Right lung (tissue), 5 donors: ENCODE measurements around the gene MYB. TPM values are rescaled to one million over a fixed set of nuclear protein-coding genes. Genes with fewer than 3 reads are reported as not detected.
"Not testable (repeated sequence)": the region's sequence is repeated elsewhere in the genome, so short reads cannot be mapped to it uniquely, and the experiment has no call there.

ENCODE experiments used
- DNase-seq, 2 donors: peaks; one replicate each; pipeline ENCODE4 v3.0.0-alpha.2; 2013
- polyA plus RNA-seq, 5 donors: library from polyadenylated mRNA; unstranded; fragments of 120-200 nt; gene quantifications; one replicate each; pipeline versions ENCODE4 v1.2.1 to v1.2.3, GENCODE V29; 2013; ENCODE audit warnings: inconsistent platforms in 1 of 5, low replicate concordance in 1 of 5; ENCODE audit not compliant: insufficient read length in 5 of 5, insufficient read depth in 1 of 5

Gene MYB
- polyA plus RNA-seq, 5 donors, result 3.1 to 5.9 (median 5.0) TPM

DNA sequence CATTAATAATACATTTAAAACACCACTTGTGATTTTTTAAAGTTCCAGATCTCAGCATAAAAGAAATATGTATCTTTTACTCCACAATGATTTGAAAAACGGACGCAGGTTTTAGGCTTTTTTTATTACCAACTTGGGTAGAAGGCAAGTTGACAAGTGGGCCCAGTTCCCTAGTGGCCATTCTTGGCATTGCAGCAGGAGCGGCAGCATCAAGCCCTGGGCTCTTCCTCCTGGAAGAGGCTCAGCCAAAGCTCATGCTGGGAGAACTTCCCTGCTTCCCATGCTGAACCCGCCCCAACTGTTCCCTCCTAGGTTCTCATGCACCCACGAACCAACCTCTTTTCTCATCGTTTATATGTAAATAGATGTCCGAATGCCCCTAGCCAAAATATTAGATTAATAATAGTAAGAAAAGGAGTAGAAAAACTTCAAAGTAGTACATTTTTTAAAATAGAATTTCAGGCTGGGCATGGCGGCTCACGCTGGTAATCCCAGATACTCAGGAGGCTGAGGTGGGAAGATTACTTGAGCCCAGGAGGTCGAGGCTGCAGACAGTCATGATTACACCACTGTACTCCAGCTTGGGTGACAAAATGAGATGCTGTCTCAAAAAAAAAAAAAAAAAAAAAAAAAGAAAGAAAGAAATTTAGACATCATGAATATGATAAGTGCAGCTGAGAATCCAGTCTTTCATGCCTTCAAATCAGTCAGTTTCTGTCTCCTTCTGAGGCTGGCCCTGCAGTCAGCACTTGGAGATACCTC is 18.2 kb upstream of the MYB start:
- no peak for DNase-seq

DNA sequence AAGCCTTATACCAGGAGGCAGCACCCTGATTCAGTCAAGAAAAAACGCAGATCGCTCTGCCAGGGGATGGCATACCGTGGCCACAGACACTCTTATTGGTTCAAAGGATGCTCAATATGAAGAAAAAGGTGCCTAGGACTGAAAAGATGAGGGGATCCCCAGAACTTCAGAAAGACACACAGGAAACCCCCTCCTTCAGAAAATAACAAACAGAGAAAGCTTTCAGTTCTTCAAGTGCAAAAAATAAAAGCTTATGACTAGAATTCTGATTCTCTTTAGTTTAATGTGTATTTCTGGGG is 17.7 kb upstream of the MYB start:
- DNase-seq, result no peak

DNA sequence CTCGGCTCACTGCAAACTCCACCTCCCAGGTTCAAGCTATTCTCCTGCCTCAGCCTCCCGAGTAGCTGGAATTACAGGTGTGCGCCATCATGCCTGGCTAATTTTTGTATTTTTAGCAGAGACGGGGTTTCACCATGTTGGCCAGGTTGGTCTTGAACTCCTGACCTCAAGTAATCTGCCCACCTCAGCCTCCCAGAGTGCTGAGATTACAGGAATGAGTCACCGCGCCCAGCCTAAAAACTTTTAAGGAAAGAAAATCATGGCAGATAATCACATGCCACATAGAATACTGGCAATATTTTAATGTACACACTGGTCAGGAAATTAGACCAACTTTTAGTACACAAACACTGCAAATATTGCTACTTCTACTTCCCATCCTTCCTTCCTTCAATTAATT is 16.7 kb upstream of the MYB start:
- DNase-seq, result not testable (repeated sequence)

DNA sequence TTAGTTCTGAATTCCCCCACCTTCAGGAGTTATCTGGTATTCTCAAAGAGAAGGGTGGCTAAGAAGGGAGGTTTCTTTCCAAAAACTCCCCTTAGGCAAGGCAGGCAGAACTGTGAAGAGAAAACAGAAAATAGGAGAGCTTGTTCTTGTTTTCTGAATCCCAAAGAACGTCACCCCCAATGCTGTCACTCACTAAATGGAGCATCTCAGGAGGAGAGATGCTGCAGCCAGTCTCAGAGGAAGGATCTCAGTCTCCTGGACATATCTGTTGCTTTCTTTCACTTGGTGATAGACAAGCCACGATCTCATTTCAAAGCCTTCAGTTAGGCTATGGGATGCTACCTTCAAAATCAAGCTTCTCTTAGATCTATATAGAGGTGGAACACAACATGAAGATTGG is 16.1 kb upstream of the MYB start:
- no peak for DNase-seq

DNA sequence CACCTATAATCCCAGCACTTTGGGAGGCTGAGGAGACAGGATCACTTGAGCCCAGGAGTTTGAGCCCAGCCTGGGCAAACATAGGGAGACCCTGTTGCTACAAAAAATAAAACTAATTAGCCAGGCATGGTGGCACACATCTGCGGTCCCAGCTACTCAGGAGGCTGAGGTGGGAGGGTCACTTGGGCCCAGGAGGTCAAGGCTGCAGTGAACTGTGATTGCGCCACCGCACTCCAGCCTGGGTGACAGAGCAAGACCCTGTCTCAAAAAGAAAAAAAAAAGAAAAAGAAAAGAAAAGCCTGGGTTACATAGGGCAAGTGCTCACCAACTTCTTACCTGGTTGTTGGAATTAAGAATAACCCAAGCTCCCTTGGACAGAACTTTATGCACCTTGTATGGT is 14.6 kb upstream of the MYB start:
- DNase-seq, result no peak

DNA sequence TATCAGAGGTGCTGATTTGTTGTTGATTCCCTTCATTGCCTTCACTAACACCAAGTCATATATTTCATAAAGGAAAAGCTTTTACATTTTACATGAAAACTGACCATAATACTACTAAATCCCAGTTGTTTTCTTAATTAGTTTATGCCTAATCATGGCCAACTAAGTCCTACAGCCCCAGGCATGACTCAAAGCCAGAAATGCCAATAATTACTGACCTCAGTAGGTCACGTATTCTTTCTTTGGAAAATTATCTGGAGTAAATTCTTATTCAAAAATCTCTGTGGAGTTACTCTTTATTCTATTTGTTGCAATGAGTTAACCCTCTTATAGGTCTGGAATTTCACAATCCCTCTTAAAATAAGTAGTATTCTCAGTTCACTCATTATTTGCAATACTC is 13.5 kb upstream of the MYB start:
- DNase-seq, result no peak

DNA sequence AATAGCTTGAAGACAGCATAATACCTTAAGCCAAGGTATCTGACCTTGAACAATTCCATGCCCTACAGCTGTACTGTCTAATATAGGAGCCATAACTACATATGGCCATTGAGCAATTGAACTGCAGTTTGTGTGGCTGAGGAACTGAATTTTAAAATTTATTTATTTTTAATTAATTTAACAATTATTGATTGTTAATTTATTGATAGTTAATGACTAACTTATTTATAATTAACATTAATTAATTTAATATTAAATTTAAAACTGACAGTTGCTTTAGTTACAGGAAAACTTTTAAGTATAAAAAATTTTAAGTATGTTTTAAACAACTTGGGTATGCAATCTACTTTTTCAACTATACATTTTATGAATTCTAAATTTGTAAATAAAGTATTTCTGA is 12.3 kb upstream of the MYB start:
- no peak for DNase-seq

DNA sequence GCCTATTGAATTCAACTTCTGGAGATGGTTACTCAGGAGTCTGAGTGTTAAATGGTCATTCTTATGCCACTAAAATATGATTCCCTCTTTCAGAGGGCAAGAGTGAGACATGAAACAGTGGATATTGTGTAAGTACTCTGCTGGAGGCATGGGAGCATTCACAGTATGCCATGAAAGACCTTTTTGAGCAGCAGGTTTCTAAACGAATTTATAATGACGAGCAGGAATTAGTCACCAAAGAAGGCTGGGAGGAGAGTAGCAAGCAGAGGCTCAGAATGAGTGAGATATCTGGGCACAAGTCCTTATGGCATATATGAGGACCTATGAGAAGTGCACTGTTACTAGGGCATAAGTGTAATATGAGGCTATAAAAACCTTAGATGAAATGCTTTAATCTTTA is 10.9 kb upstream of the MYB start:
- no peak for DNase-seq

DNA sequence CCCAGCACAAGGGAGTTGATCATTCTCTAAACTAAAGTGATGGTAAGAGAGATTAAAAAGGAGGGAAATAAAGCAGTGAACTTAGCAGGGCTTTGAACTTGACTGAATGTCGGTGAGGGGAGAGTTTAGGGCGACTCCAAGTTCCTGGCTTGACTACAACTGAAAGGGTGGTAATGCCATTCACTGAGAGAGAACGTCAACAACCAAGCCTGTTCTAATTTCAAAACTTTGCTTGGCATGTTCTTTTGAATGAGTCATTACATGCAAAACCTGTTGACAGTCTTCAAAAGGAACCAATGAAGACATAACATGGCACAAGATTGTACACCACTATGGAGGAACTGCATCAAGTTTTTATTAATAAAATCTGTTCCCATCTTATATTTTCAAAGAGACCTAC is 10.3 kb upstream of the MYB start:
- DNase-seq, result no peak

DNA sequence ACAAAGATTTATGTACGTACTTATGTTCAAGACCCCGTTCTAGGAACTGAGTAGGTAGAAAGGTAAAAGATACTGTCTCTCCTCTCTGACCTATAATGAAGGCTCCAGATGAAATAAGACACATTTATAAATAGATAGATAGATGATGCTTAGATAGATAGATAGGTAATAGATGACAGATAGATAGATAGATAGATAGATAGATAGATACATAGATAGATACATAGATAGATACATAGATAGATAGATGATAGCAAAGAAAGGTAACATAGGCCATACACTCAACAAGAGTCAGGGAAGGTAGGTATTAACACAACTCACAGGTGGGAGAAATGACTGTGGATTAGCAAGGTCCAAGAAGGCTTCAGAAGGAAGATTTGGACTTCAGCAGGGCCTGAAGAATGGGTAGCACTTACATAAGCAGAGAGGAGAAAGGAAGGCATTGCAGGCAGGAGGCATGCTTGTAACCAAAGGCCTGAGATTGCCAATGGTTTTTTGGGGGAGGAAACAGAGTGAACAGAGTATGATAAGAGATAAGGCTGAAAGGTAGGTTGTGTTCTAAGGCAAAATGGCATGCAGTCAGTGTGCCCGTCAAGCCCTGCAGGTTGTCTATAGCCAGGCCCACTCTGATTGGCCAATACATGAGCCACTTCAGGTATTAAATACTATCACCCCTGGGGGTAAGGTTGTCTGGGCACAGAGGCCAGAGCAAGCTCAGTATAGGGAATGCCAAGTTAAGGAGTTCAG is 7.7 kb upstream of the MYB start:
- DNase-seq, result no peak

DNA sequence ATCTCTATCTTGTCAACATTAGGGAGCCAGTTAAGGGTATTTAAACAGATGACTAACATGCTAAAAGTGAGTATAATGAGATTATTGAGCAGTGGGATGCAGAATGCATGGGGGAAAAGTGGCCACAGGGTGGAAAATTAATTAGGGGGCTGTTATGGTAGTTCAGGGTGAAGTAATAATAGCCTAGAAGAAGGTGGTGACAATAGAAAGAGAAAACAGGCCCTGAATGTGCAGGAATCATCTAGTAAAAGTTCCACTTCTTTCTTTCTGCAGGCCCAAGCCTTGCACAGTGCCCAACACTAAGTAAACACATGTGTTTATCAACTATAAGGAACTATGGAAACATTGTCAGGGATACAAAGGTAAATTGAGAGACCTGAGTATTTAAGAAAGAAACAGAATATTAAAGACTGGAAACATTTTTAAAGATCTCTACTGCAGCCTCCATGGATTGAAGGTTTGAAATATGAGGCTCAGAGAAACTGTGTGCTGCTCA is 7.1 kb upstream of the MYB start:
- no peak for DNase-seq

DNA sequence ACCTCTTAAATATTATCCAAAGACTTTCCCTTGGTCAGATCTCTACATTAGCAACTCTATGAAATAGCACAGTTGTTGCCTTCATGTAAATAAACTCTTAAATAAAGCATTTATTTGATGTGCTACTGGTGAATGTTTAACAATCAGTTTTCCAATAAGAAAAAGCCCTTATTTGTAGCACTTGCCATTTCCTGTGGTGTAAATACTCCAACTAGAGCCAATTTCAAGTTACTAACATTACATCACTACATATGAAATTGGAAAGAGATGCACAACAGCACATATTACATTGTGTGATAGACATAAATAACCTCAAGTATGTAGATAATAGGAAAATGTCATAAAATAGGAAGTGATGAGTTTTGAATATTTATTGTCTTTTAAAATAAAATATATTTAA is 5.0 kb upstream of the MYB start:
- DNase-seq, result no peak

DNA sequence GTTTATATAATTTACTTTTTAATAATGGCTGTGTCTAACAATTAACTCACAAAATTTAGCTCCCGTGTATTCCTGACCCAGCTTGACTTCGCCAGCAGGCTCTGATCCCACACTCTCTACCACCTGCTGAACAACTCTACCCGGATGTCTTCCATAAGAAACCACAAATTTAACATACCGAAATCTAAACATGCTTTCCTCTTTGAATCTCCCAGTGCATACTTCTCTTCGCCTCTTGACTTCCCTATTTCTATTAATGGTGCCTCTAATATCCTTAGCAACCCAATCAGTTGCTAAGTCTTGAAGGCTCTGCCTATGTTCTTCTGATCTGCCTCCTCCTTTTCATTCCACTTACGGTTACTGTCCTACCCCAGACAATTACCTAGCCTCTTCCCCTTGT is 4.6 kb upstream of the MYB start:
- no peak for DNase-seq

DNA sequence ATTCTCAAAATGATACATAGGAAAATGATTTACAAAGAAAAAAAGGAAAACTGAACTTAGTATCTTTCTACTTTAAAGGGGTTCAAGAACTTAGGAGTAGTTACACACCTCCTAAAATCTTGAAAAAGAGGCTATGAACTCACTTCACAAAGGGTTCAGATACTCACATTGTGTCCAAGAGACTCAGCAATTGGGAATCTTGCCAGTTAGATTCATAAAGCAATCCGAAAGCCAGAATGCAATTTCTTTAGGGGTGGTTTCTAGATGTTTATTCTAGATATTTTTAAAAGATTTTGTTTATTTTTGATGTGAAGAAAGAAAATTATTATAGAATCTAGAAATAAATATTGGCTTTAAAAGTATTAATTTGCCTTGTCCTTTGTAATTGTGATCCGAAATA is 1.7 kb upstream of the MYB start:
- no peak for DNase-seq

DNA sequence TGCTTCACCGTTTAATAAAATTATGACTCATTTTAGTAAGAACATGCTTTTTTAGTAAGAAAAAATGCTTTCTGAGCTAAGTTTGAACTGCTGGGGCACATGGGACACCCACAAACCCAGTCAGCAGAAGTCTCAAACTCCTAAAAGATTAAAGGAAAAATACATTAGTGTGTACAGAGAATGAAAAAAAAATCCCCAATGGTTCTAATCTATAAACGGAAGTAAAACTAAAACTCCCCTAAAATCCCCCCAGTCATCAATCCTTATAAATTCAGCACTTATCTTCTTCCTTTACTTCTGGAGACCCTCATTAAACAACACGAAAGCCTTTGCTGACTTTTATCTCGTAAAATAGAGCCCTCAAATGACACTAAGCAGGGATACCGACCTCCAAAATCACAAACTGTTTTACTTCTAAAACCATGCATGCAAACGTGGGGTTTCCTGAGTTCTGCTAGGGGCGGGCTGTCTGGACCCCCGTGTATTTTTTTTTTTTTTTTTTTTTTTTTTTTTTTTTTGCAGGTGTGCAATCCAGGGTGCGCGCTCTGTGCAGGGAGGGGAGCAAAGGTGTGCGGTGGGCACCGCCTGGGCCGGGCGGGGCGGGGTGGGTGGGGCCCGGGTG is 1.1 kb upstream of the MYB start:
- no peak for DNase-seq

DNA sequence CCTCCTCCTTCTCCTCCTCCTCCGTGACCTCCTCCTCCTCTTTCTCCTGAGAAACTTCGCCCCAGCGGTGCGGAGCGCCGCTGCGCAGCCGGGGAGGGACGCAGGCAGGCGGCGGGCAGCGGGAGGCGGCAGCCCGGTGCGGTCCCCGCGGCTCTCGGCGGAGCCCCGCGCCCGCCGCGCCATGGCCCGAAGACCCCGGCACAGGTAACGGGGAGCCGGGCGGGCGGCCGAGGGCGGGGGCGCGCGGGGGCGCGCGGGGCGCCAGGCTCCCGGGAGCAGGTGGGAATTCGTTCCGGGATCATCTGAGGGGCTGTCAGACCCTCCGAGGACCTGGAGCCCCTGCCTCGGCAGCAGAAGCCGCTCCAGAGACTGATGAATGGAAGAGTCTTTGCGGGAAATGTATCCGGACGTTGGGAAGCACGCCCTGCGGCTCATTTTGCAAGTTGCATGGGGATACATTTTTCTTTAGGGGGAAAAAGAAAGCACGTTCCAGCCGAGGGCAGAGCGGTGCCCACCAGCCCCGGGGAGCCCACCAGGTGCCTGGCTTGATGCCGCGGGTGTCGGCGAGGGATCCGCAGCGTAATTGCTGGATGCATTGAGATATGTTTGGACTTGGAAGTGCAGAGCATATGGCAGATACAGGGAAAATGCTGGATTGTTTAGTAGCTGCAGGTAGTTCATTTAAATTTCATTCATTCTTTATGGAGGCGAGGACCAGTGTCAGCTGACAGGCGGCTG is 394 bp downstream of the MYB start:
- DNase-seq, result no peak

DNA sequence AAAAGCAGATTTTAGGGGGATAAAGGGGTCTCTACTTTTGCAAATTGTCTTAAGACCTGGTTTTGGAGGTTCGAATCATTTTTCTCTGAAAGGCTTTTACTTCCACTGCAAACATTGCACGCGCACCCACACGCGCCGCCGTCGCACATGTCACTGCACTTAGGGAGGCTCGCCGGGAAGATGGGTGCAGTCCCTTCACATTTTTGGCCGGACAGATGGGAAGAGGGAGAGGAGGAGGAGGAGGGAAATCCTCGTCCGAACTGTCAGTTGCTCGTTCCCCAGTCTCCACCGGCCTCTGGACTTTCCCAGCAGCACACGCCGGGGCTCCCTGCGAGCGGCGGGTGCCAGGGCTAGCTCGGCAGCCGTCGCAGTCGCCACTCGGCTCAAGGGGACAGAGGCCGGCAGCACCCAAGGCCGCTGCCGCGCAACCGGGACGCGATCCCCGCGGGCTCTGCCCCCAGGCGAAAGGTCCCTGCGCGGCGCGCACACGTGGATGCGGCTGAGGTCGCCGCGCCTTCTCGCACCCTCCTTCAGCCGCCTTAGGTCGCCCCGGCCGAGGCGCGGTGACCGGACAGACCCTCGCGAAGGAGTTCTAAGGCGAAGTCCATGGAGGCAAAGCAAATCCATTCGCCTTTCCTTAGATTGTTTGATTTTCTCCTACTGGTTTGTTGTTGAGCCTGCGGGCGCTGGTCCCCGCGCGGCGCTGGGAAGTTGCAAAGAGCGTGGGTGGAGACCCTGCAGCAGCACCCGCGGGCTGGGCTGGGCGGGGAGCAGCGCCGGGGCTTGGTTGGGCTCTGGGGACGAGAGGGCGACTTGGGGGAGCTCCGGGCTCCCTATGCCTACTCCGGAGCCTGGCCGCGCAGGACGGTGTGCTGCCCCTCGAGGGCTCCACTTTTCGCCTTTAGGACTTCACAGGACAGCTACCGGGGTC is 1.2 kb downstream of the MYB start:
- DNase-seq, result no peak

DNA sequence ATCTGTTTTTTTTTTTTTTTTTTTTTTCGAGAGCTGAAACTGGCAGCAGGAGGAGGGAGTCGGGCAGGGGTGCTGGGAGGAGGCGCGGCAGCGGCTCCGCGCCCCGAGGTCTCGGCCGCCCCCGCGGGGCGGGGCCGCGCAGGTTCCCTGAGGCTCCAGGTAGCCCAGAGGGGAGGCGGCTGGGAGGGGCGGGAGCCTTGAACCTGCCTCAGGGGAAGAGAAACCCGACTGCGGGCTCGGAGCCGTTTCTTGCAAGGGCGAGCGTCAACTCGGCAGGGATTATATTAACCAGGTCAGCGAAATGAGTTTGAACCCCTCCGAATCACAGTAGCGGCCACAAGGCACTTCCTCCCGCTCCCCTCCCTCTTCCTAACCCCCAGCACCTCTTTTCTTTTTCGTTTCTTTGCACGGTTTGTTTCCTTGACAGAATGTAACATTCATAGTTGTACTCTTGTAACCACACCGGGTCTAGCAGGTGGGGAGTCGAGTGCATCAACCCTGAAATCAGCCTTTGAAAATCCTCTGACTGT is 2.0 kb downstream of the MYB start:
- DNase-seq, result no peak

DNA sequence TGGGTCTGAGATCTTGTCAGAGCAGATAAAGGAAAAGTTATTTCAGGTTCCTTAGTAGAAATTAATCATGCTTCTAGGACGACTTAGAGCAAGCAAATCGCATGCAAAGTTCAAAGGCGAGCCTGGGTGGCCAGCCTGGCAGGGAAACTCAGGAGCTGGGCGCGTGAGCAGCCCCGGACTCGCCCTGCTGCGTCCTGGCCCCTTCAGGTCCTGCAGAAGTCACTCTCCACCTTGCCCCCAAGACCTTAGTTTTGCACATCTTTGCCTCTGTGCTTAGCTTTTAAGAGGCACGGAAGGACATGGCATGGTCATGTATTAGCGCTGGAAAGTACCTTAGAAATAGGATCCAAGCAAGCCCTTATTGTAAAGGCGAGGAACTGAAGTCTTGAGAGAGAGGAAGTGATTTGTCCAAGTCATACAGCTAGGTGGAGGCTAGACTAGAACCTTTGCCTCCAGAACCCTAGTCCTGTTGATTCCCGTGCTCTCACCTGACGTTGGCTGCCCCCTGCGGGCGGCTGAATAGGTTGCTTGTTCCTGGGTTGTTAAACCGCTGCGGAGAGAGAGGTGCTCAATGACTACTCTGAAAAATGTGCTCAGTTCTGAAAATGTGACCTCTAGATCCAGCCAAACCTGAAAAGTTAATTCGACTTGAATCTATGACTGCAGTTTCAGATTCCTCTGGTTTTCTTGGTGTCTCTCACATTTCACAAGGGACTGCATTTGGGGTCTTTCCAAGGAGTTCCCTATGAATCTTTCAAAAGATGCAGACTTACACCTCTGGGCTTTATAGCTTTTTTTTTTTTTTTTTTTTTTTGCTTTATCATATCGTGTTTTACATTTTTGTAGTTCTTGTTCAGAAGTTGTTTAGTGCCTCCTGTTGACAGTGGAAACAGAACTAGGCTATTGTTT is 2.7 kb downstream of the MYB start:
- DNase-seq, result no peak

DNA sequence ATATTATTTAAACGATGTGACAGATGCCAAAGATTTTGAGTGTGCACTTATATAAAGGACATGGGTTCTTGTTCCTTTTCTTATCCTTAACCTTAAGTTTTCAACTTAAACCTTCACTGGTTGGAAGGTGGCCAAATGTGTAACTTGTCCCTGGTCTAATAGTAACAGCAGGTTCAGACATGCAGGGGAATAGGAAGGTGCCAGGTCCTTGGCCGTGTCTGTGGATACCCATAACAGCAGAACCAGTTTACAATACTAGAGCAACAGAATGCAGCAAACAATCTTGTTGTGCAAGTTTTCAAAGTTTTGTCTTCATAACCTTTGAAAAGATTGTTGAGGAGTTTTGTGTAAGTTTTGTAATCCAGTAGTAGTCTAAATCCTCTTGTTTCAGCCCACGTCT is 4.4 kb downstream of the MYB start:
- DNase-seq, result no peak
